HG02870 (cell line): ENCODE data around the gene ZNF74.
"Not testable (repeated sequence)": the region's sequence is repeated elsewhere in the genome, so short reads cannot be mapped to it uniquely, and the experiment has no call there.

ENCODE experiments used
- ATAC-seq: cut with Tn5 transposase; IDR thresholded peaks from one replicate; pipeline ENCODE4 v1.9.1; 2021; ENCODE audit warnings: mild to moderate bottlenecking, moderate library complexity; ENCODE audit not compliant: unreplicated experiment

ZNF74 gene

DNA sequence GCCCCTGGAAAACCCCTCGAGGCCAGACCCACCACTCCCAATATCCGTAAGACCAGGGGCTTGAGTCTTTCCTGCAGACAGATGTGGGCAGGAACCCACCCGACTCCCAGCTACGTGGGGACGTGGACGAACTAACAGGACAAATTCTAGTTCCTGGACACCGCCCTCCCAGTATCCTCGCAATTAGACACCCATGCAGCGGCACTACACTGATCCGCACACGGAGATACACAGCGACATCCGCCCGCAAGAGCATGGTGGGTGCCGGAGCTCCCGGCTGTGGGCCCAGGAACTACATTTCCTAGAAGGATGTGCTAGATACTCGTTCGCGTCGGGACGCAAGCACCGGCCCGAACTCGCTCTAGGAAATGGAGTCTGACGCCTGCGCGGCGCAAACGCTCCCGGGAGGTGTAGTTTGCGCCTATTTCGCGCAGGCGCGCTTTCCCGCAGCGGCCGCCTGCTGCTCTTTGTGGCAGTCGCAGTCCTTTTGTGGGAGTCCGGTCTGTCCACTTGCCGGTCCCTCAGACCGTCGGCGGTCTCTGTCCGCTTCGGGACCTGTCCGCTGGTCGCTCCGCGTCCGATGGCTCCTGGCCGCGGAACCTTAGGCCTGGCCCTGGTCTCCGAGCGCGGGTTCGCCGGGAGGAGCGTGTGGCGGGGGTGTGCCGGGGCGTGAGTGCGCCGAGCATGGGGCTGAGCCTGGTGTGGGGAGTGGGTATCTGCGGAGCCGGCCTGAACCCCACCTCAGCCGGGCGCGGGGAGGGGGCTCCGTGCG, at the start of gene ZNF74:
Gene ZNF74 (plus strand): TSS at position 447 of the 772 bp plus-strand sequence. CDS start 478 bp downstream, outside the sequence.
- ATAC-seq, result peak; percentile 74

DNA sequence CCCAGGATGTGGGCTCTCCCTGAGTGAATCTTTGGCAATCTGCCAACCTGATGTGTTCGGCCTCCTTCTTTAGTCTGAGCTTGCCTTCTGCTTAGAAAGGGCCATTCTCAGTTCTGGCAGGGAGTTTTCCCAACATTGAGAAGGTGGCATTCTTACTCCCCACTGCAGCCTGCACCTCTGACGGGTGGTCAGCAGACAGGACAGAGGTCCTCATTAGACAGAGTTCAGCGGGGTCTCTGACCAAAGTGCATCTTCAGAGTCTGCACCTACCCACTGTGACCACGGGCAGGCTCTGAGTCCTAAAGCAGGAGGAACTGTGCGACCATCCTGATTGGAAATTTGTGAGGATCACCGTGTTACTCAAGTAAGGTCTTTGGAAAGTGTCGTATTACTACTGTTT, 47.4 kb upstream of the ZNF74 start:
- not testable (repeated sequence) for ATAC-seq

DNA sequence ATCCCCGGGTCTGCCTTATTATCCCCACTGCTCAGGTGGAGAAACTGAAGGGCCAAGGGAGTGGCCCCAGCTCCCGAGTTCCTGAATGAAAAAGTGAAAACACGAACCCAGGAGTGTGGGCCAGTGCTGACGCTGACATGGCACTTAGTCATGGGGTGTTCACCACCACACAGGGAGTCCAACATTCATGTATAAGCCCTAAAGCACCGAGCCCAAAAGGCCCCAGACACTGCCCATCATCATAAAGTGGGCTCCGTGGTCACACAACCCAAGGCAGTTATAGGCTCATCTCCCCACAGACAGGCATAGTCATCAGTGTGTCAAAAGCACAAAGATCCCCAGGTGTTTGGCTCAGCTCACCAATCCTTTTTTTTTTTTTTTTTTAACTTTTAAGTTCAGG, 41.4 kb upstream of the ZNF74 start:
- not testable (repeated sequence) for ATAC-seq

DNA sequence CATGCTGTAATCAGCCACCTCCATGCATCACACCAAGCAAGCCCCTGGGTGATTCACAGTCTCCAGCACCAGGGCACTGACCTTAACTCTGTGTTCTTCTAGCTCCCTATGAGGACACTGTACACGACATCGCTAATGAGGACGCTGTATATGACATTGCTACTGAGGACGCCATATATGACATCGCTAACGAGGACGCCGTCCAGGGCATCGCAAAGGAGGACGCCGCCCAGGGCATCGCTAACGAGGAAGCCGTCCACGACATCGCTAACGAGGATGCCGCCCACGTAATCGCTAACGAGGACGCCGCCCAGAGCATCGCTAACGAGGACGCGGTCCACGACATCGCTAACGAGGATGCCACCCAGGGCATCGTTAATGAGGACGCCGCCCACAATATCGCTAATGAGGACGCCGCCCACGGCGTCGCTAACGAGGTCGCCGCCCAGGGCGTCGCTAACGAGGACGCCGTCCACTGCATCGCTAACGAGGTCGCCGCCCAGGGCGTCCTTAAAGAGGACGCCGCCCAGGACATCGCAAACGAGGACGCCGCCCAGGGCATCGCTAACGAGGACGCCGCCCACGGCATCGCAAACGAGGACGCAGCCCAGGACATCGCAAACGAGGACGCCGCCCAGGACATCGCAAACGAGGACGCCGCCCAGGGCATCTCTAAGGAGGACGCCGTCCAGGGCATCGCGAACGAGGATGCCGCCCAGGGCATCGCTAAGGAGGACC, 39.5 kb upstream of the ZNF74 start:
- ATAC-seq, result no peak

DNA sequence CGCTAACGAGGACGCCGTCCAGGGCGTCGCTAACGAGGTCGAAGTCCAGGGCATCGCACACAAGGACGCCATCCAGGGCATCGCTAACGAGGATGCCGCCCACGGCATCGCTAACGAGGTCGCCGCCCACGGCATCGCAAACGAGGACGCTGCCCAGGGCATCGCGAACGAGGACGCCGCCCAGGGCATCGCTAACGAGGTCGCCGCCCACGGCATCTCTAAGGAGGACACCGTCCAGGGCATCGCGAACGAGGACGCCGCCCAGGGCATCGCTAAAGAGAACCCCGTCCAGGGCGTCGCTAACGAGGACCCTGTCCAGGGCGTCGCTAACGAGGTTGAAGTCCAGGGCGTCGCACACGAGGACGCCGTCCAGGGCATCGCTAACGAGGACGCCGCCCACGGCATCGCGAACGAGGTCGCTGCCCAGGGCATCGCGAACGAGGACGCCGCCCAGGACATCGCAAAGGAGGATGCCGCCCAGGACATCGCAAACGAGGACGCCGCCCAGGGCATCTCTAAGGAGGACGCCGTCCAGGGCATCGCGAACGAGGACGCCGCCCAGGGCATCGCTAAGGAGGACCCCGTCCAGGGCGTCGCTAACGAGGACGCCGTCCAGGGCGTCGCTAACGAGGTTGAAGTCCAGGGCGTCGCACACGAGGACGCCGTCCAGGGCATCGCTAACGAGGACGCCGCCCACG, 37.9 kb upstream of the ZNF74 start:
- not testable (repeated sequence) for ATAC-seq

DNA sequence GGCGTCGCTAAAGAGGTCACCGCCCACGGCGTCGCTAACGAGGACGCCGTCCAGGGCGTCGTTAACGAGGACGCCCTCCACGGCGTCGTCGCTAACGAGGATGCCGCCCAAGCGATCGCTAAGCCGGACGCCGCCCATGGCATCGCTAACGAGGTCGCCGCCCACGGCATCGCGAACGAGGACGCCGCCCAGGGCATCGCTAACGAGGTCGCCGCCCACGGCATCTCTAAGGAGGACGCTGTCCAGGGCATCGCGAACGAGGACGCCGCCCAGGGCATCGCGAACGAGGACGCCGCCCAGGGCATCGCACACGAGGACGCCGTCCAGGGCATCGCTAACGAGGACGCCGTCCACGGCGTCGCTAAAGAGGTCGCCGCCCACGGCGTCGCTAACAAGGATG, 37.0 kb upstream of the ZNF74 start:
- ATAC-seq, result not testable (repeated sequence)

DNA sequence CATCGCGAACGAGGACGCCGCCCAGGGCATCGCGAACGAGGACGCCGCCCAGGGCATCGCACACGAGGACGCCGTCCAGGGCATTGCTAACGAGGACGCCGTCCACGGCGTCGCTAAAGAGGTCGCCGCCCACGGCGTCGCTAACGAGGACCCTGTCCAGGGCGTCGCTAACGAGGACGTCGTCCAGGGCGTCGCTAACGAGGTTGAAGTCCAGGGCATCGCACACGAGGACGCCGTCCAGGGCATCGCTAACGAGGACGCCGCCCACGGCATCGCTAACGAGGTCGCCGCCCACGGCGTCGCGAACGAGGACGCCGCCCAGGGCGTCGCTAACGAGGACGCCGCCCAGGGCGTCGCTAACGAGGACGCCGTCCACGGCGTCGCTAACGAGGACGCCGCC, 36.0 kb upstream of the ZNF74 start:
- ATAC-seq, result not testable (repeated sequence)

DNA sequence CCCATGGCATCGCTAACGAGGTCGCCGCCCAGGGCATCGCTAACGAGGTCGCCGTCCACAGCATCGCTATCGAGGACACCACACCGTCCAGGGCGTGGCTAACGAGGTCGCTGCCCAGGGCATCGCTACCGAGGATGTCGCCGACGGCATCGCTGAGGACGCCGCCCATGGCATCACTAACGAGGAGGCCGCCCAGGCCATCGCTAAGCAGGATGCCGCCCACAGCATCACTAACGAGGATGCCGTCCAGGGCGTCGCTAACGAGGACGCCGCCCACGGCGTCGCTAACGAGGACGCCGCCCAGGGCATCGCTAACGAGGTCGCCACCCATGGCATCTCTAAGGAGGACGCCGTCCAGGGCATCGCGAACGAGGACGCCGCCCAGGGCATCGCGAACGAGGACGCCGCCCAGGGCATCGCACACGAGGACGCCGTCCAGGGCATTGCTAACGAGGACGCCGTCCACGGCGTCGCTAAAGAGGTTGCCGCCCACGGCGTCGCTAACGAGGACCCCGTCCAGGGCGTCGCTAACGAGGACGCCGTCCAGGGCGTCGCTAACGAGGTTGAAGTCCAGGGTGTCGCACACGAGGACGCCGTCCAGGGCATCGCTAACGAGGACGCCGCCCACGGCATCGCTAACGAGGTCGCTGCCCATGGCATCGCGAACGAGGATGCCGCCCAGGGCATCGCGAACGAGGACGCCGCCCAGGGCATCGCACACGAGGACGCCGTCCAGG, 35.3 kb upstream of the ZNF74 start:
- not testable (repeated sequence) for ATAC-seq

DNA sequence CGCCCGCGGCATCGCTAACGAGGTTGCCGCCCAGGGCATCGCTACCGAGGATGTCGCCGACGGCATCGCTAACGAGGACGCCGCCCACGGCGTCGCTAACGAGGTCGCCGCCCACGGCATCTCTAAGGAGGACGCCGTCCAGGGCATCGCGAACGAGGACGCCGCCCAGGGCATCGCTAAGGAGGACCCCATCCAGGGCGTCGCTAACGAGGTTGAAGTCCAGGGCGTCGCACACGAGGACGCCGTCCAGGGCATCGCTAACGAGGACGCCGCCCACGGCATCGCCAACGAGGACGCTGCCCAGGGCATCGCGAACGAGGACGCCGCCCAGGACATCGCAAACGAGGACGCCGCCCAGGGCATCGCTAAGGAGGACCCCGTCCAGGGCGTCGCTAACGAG, 33.7 kb upstream of the ZNF74 start:
- not testable (repeated sequence) for ATAC-seq

DNA sequence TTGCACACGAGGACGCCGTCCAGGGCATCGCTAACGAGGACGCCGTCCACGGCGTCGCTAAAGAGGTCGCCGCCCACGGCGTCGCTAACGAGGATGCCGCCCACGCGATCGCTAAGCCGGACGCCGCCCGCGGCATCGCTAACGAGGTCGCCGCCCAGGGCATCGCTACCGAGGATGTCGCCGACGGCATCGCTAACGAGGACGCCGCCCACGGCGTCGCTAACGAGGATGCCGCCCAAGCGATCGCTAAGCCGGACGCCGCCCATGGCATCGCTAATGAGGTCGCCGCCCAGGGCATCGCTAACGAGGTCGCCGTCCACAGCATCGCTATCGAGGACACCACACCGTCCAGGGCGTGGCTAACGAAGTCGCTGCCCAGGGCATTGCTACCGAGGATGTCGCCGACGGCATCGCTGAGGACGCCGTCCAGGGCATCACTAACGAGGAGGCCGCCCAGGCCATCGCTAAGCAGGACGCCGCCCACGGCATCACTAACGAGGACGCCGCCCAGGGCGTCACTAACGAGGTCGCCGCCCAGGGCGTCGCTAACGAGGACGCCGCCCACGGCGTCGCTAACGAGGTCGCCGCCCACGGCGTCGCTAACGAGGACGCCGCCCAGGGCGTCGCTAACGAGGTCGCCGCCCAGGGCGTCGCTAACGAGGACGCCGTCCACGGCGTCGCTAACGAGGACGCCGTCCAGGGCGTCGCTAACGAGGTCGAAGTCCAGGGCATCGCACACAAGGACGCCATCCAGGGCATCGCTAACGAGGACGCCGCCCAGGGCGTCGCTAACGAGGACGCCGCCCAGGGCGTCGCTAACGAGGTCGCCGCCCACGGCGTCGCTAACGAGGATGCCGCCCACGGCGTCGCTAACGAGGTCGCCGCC, 32.8 kb upstream of the ZNF74 start:
- not testable (repeated sequence) for ATAC-seq

DNA sequence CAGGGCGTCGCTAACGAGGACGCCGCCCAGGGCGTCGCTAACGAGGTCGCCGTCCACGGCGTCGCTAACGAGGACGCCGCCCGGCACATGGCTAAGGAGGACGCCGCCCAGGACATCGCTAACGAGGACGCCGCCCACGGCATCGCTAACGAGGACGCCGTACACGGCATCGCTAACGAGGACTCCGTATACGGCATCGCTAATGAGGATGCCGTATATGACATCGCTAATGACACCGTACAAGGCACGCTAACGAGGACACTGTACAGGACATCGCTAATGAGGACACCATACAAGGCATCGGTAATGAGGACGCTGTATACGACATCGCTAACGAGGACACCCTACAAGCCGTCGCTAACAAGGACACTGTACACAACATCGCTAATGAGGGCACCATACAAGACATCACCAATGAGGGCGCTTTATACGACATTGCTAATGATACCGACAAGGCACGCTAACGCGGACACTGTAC, 32.2 kb upstream of the ZNF74 start:
- ATAC-seq, result not testable (repeated sequence)

DNA sequence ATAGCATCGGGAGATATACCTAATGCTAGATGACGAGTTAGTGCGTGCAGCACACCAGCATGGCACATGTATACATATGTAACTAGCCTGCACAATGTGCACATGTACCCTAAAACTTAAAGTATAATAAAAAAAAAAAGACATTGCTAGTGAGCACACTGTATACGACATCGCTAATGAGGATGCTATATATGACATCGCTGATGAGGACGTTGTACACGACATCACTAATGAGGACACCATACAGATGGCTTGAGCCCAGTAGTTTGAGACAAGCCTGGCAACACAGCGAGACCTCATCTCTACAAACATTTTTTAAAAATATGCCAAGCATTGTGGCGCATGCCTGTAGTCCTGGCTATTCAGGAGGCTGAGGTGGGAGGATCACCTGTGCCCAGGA, 31.5 kb upstream of the ZNF74 start:
- not testable (repeated sequence) for ATAC-seq

DNA sequence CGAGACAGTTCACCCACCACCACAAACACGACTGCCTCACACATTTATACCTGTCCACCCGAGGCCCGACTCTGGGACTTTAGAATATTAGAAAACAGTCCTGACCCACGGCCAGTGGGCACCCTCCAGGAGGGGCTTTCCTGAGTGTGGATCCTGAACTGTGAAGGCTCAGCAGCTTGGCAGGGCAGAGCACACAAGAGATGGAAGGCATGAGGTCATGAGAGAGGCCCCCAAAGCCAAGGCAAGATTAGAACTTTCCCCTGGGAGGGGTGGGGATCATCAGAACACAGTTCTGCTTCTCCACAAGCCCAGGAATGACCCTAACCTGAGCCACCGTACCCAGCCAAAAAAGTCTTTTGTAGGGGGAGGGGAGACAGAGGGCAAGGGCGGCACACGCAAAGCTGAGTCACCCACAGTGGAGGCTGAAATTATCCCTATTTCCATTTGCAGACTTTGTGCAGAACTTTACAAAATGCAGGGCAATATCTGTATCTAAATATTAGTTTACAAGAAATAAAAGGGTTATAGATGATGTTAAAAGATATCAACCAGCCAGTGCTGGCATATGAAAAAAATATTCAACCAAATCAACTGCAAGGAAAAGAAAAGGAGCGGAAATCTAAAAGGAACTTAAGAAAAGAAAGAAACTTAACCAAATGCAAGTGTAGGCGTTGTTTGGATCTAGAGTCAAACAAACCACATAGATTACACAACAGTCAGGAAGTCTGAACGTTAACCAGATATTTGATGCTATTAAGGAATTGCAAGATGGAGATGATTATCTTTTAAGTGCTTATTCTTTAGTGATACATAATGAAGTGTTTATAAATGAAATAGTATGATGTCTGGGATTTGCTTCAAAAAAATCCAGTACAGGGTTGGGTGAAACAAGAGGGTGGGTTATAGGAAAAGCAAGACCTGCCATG, 29.4 kb upstream of the ZNF74 start:
- not testable (repeated sequence) for ATAC-seq

DNA sequence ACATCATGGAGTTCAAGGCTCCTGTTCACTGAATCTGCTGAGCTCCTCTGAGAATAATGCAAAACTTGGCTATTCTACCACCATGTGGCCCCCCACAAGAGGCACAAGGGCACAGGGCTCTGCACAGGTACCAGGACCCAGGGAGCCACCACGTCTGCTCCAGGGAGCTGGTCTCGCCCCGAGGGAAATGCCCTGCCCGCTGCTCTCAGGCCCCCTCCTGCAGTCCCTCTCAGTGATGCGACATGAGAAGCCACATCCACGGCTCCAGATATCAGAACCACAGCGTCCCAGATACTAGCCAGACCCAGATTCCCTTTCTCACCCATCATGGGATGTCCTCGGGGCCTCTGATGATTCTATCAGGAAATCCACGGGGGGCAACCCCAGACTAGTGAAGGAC, 27.1 kb upstream of the ZNF74 start:
- not testable (repeated sequence) for ATAC-seq

DNA sequence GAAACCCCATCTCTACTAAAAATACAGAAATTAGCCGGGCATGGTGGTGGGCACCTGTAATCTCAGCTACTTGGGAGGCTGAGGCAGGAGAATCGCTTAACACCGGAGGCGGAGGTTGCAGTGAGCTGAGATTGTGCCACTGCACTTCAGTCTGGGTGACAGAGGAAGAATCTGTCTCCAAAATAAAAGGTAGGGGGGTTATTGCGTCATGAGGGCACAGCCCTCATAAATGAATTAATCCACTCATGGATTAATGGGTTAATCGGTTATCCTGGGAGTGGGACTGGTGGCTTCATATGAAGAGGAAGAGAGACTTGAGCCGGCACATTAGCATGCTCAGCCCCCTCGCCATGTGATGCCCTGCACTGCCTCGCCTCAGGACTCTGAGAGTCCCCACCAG, 25.1 kb upstream of the ZNF74 start:
- not testable (repeated sequence) for ATAC-seq

DNA sequence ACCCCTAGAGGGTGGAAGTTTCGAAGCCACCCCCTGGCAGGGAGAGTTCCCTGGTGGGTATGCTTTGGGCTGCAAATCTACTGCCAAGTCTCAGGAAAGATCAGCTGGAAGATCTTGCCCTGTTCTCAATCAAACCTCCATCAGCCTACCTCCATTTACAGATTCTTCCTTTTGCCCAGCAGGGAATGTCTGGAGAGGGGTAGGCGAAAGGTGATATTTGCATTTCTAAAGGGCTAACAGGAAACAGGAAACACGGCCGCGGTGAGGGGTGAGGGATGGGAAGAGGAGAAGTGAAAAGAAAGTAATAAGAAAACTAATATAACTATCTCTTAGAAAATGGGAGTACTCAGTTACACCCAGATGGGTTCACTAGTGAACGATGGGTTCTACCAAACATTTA, 22.3 kb upstream of the ZNF74 start:
- not testable (repeated sequence) for ATAC-seq

DNA sequence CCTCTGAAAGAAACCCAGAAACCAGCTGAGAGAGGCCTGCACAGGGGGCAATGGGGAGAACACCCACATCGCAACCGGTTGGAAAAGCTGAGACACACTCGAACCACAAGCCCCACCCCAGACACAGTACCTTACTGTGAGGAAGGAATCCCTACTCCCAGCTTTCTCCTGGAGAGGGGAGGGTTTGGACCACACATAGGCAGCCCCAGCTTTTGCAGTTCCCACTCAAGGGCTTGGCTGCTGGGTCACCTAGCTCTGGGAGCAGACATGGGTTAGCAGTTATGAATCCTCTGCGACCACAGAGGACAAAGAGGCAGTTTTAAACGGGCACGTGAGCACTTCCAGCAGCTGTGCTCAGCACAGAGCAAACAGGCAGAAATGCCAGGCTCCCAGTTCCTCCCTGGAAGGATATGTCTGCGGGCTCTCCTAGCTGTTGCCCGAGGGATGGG, 21.5 kb upstream of the ZNF74 start:
- ATAC-seq, result not testable (repeated sequence)

DNA sequence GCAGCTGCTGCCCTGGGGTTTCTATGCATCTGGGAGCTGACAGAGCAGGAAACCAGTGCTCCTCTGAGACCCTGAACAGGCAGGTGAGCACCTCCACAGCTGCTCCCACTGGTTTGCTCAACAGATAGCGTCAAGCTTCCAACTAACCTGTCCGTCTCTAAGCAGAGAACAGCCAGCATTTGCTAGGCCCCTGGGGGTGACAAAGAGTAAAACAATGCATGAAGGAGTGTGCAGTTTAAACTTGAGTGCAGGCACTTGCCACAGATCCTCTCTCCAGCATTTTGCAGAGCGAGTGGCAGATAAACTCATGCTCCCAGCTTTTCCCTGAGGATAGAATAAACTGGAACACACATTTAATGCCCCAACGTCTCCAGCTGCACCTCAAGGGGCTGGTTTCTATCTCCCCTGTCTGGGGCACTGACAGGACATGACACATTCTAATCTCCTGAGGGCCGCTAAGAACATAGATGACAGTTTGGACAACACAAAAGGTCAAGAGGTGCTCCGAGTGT, 20.7 kb upstream of the ZNF74 start:
- ATAC-seq, result not testable (repeated sequence)
